OCI-LY7 (cell line): ENCODE results near the gene SCGN.

ENCODE experiments used
- CTCF ChIP-seq: fragments of 200-600 bp; sonication (generic); conservative IDR thresholded peaks from 2 replicates; pipeline ENCODE4 v1.5.1; 2014; ENCODE audit warnings: mild to moderate bottlenecking, antibody characterized with exemption, low read length, moderate library complexity, mixed read lengths
- EZH2phosphoT487 ChIP-seq: fragments of 200-600 bp; sonication (generic); IDR thresholded peaks from 2 replicates; pipeline ENCODE4 v1.6.1; 2018; ENCODE audit warnings: low read depth, borderline replicate concordance, mild to moderate bottlenecking, mixed run types, antibody characterized with exemption, low read length, moderate library complexity, mixed read lengths

- no peak for TF ChIP-seq CTCF
- TF ChIP-seq EZH2phosphoT487: no peak
Observed at GRCh38 chr6:25685896-25686295, 33.9 kb downstream of the SCGN start.
